ENCODE measurements around the gene MYO10. TPM values are rescaled to one million over a fixed set of nuclear protein-coding genes. Genes with fewer than 3 reads are reported as not detected.

Gene MYO10
- total and polyA plus RNA-seq, 2 of the 8 experiments (the other 6 are each of a cell fraction or from before 2014, with no cell fraction given), result 21.5 to 107 TPM

- no peak overlapping the region for H3K23ac ChIP-seq (ENCODE audit: insufficient read length)
- no peak for TF ChIP-seq POU5F1 (IDR thresholded peaks at IDR 0.05; ENCODE audit: low read depth, low read length)
- no peak for TF ChIP-seq RXRA (IDR thresholded peaks at IDR 0.05; ENCODE audit: insufficient read depth, low read depth, low read length)
- no peak for TF ChIP-seq SRF (IDR thresholded peaks at IDR 0.05; ENCODE audit: low read depth, low read length)
- no peak for TF ChIP-seq ASH2L (IDR thresholded peaks at IDR 0.05; ENCODE audit: low read length)
- no peak for TF ChIP-seq CREB1 (IDR thresholded peaks at IDR 0.05)
- TF ChIP-seq FOSL1 (IDR thresholded peaks at IDR 0.05; ENCODE audit: insufficient read depth, low read depth, low read length), result no peak
- TF ChIP-seq SP2 (IDR thresholded peaks at IDR 0.05; ENCODE audit: low read length), result no peak
- no peak overlapping the region for H3K27ac ChIP-seq (ENCODE audit: low read depth, low read length)
- ChIA-PET CTCF (ENCODE audit: partially characterized antibody) (interaction anchor here (0.6 to 3.0 kb wide), 2 partner anchors 73 to 81 kb away, joined by 6 to 9 read pairs; no protein-coding TSS in a partner anchor), POLR2A (ENCODE audit: partially characterized antibody) (no interaction called here)
- no peak overlapping the region for H2AK5ac ChIP-seq (ENCODE audit: low read depth, low read length)
- H4K5ac ChIP-seq (ENCODE audit: insufficient read length, low read depth, low read length), result no peak overlapping the region
- no peak overlapping the region for H3K56ac ChIP-seq (replicated peaks; ENCODE audit: insufficient read length, low read depth, low read length)
- H4K91ac ChIP-seq (replicated peaks; ENCODE audit: insufficient read length, low read length), result no peak overlapping the region
- H3K23me2 ChIP-seq (ENCODE audit: low read depth, low read length), result no peaks in the 10 kb centered on the region
- no peak overlapping the region for H2BK120ac ChIP-seq (replicated peaks; ENCODE audit: low read depth, low read length)
- no peaks in the 10 kb centered on the region for H3K79me1 ChIP-seq (ENCODE audit: low read depth, low read length)
- H3K9ac ChIP-seq (replicated peaks in 1 of 4; ENCODE audit: extremely low read depth in 1 of 4, low read depth in 3 of 4, low read length in 3 of 4), result no peak overlapping the region
- no peaks in the 10 kb centered on the region for H3K9me3 ChIP-seq (ENCODE audit: insufficient read depth in 2 of 2, low read depth in 1 of 2, low read length in 1 of 2)
- no peak overlapping the region for H2BK20ac ChIP-seq (ENCODE audit: low read length)
- H3K4me1 ChIP-seq (replicated peaks in 1 of 4; ENCODE audit: control insufficient read depth in 3 of 4, insufficient read depth in 4 of 4, low read length in 3 of 4), result peaks cover 0 to 2% (median under 1%) of the 10 kb centered on the region in 4 experiments; a peak in 2 of 7 replicates
- no peak overlapping the region for H2AFZ ChIP-seq (ENCODE audit: low read length)
- no peaks in the 10 kb centered on the region for H3K27me3 ChIP-seq (replicated peaks in 1 of 4; ENCODE audit: control insufficient read depth in 3 of 4, extremely low read depth in 1 of 4, insufficient read depth in 3 of 4, low read length in 3 of 4)
- WGBS, 2 experiments (ENCODE audit: extremely low coverage in 1 of 2, insufficient coverage in 1 of 2, insufficient read length in 1 of 2, insufficient replicate concordance in 2 of 2, low coverage in 1 of 2, low lambda C conversion rate in 2 of 2, missing lambda C conversion rate in 1 of 2), result 95% methylated on average over 5 of the region's 5 CpGs; no CpG with 5 or more reads in 1 of the 2 experiments
- H4K20me1 ChIP-seq (replicated peaks in 1 of 2; ENCODE audit: control insufficient read depth in 1 of 2, insufficient read depth in 2 of 2, low read length in 2 of 2), result no peaks in the 10 kb centered on the region
- no peak overlapping the region for H3K18ac ChIP-seq (ENCODE audit: extremely low read depth, low read length)
- FAIRE-seq (no peak), DNase-seq (ENCODE audit: low read depth in 1 of 2, low spot score in 2 of 2) (no peak)
- no peak overlapping the region for H2BK5ac ChIP-seq (ENCODE audit: low read depth, low read length)
- H3K4me3 ChIP-seq (ENCODE audit: extremely low read depth in 1 of 4, insufficient read depth in 2 of 4, low read depth in 3 of 4, low read length in 4 of 4), result no peak overlapping the region
- no peak overlapping the region for H2BK15ac ChIP-seq (ENCODE audit: low read length)
- H3K36me3 ChIP-seq (ENCODE audit: control insufficient read depth in 2 of 4, insufficient read depth in 4 of 4, low read length in 3 of 4), result peaks cover 2 to 29% (median 11%) of the 10 kb centered on the region in 4 experiments; a peak in 6 of 8 replicates
- no peak overlapping the region for H3K4ac ChIP-seq (replicated peaks; ENCODE audit: insufficient read length, low read depth, low read length)
- H2BK12ac ChIP-seq (ENCODE audit: low read depth, low read length), result no peak overlapping the region
- no peak overlapping the region for H3K4me2 ChIP-seq (ENCODE audit: insufficient read depth in 1 of 2, low read depth in 2 of 2, low read length in 2 of 2)
- no peak overlapping the region for H4K8ac ChIP-seq (ENCODE audit: extremely low read depth, insufficient read depth, low read length)
- H3K14ac ChIP-seq (ENCODE audit: insufficient read length), result no peak overlapping the region
- no peaks in the 10 kb centered on the region for H3K79me2 ChIP-seq (ENCODE audit: control insufficient read depth in 1 of 2, insufficient read depth in 2 of 2, low read length in 2 of 2)
Observed at GRCh38 chr5:16763211-16763610, 172.9 kb downstream of the MYO10 start.
